Suppressor macrophage treated with lipopolysaccharide for 4 hours (primary cell): ENCODE data around the gene MAN2B2.

Experiments used
- DNase-seq: peaks from one replicate; pipeline ENCODE4 v3.0.0-alpha.2; 2020

MAN2B2 gene

DNA sequence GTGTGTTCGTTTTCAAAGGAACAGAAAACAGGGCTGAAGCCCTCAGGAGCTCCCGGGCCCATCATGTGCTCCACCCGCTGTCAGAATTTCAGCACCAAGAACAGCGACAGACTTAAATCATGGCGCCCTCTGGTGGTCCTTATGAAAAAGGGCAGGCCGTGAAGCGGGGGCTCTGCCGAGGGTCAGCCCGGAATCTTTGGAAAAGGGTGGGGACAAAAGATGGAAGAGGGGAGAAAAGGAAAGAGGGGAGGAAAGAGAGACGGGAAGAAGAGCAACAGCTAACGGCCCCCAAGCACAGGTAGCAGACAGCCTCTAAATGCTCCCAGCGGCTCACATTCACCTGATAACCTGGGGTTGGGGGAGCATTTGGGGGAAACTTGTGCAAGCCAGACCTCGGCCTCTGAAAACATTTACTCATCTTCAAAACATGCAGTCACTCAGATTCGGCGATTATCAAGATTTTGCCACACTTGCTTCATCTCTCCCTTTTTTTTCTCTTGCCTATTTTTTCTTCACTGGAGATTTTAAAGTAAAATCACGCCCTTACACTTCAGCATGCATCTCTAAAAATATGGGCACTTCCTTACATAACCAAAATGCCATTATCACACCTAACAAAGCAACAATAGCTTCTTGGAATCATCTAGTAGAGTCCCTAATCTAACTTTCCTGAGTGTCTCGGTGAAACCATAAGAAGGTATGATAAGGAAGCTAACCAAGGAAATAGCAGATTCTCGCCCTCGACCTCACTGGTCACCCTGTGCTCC, 28.1 kb upstream of the MAN2B2 start:
- DNase-seq, result peak; percentile 83

DNA sequence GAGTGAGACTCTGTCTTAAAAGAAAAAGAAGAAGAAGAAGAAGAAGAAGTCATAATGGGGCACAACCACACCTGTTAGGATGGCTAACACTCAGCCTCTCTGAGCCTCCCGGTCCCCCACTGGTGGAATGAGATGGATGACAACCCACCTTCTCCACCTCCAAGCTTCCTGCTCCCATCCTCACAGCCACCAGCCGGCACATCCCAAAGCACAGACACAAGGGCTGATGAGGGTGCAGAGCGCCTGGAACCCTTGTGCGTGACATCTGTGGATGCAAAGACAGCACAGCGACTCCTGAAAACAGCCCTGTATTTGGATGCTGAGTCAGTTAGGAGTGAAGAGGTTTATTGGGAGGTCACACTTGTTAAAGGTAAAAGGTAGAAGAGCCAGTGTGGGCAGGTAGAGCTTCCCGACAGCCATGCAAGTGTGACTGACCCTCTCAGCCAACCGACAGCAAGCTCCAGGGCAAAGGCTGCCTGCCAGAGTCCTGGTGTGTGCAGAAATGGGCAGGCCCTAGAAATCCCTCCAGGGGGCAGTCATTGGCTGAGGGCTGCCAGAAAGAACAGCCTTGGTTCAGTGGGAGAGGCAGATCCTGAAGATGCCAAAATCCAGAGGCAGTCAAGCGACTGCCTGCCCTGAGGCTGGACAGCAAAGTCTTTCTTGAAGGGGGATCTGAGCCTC, 26.6 kb upstream of the MAN2B2 start:
- DNase-seq, result peak; percentile 17

DNA sequence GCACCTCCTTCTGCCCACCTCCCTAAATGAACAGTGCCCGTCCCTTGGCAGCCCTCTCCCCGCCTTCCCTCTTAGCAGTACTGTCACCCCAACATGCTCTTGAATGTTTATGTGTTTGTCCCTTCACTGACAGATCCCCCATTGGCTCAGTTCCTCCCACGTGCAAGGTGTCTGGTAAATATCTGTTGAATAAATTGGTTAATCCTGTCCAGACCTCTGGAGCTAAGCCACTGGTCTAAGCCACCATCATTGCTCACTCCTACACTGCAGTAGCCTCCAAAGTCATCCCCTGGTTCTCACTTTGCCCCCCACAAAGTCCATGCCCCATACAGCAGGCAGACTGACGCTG, 26.1 kb upstream of the MAN2B2 start:
- no peak for DNase-seq

DNA sequence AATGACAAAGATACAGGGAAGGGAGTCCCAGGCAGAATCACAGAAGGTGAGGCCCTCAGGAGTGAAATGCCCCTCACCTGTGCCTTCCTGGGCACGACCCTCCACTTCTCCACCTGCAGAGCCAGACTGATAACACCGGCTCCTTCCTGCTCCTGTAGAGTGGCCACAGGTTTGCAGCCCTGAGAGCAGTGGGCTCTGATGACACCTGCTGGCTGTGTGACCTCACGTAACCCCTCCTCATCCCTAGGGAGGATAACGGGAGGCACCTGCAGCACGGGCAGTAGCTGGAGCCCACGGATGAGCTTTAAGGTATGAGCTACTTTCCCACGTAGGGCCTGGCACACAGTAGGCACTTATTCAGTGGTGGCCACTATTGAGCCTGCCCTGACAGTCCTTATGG, 25.5 kb upstream of the MAN2B2 start:
- no peak for DNase-seq

GRCh38 chr4:6549890-6550620, 24.9 kb upstream of the MAN2B2 start:
- DNase-seq, result no peak

DNA sequence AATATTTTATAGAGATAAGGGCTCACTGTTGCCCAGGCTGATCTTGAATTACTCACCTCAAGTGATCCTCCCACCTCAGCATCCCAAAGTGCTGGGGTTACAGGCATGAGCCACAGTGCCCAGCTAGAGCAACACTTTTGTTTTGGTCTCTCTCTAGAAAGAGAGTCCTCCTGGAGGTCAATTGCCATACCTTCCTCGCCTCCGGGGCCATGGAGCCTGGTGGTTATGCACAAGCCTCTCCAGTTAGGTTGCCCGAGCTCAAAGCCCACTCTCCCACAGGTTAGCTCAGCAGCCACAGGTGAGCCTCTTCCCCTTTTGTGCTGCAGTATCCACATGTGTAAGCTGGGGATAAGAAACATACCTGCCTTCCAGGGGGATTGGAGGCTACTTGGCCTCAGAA, 24.2 kb upstream of the MAN2B2 start:
- no peak for DNase-seq

GRCh38 chr4:6551660-6552059, 23.3 kb upstream of the MAN2B2 start:
- DNase-seq, result no peak

DNA sequence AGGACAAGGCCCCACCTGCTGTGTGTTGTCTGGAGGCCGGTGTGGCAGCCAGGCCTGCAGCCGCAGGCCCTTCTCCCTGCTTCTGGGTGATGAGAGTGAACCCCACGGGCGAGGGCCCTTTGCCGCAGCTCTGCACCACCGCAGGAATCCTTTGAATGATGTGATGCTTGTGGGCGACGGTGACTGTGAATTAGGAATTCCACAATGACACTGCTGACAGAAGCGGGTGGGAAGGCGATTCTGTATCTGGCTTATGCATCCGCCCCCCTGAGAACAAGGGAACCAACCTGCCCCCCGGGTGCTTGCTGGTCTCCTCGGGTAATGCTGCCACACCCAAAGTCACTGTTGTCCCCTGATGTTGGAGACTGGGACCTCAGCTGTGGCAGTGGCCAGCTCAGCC, 19.5 kb upstream of the MAN2B2 start:
- no peak for DNase-seq

GRCh38 chr4:6556263-6556662, 18.7 kb upstream of the MAN2B2 start:
- DNase-seq, result no peak

DNA sequence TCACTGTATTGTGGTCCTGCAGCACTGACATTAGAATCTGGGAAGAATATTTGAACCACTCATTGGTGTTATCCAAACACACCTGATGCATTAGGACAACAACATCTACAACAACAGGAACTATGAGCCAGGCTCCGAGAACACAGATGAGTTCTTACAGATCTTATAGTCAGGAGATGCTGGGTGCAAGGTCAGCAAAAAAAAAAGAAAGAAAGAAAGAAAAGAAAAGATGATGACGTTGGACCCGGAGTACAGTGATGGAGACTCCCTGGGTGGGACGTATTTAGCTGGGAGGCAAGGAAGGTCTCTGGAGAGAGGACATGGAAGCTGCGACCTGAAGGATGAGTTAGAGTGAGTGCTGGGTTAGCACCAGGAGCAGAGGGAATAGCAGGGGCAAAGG, 17.8 kb upstream of the MAN2B2 start:
- DNase-seq, result no peak

GRCh38 chr4:6557856-6558255, 17.1 kb upstream of the MAN2B2 start:
- DNase-seq, result no peak

GRCh38 chr4:6560416-6561172, 14.4 kb upstream of the MAN2B2 start:
- no peak for DNase-seq

- no peak for DNase-seq
Measured at GRCh38 chr4:6561173-6561516, 13.8 kb upstream of the MAN2B2 start.

DNA sequence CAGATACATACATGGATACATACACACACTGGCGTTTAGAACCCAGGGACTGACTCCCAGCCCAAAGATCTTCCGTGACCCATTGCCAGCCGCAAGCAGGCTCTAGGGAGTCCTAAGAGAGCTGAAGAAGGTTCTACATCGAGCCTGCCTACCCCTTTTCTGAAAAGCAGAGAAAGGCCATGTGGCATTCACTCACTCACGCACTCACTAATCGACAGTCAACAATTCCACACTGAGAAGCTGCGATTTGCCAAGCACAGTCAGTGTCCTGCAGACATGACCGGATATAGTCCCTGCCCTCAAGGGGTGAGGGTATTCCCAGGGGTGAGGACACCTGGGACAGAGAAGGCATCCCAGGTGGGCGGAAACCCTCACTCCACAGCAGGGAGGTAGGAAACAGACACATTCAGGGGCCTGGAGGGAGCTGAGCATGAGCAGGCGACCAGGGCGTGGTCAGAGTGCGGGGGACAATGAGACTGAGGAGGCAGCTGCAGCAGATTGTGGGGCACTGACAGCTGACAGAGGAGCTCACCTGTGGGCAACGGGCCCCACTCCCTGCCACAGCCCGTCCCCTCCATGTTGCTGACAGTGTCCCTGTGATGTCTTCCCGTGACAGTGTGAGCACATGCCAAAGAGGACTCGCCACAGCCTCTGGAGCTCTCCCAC, 13.2 kb upstream of the MAN2B2 start:
- no peak for DNase-seq

DNA sequence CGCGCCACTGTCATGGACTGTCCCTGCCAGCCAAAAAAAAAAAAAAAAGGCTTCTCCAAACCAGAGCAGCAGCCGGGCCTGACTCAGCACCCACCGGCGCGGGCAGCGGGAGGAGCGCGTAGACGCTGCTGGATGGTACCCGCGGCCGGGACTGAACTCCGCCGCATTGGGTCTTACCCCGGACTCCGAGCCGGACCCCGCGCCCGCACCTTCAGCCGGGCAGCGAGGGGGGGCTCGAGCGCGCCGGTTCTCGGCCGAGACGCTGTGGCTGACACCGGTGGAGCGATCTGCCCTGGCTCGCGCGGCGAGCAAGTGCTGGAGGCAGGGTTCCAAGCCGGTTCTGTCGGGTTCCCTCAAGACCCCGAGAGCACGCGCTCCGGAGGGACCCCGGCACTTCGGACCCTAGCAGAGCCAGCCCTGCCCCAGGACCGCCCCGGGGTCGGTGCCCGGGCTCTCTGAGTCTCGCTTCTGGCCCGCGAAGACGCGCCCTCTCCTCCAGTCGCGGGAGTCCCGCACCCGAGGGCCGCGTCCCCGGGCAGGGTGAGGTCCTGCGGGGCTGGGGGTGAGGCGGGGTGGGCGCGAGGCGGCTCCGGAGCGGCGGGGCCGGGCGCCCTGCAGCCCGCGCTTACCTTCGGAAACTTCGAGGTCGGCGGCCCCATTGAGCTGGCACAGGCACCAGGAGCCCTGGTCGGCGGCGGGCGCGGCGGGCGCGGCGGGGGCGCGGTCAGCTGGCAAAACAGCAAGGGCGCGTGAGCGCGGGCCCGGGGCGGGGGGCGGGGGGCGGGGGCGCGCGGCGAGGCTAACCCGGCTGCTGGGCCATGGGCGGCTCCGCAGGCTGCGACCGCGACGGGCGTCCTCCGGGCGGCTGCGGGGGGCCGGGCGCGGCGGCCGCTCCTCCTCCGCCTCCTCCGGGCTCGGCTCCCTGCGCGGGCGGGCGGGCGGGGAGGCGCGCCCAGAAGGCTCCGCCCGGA, 11.8 kb upstream of the MAN2B2 start:
- DNase-seq, result peak; percentile 15

GRCh38 chr4:6563935-6564645, 10.9 kb upstream of the MAN2B2 start:
- no peak for DNase-seq

DNA sequence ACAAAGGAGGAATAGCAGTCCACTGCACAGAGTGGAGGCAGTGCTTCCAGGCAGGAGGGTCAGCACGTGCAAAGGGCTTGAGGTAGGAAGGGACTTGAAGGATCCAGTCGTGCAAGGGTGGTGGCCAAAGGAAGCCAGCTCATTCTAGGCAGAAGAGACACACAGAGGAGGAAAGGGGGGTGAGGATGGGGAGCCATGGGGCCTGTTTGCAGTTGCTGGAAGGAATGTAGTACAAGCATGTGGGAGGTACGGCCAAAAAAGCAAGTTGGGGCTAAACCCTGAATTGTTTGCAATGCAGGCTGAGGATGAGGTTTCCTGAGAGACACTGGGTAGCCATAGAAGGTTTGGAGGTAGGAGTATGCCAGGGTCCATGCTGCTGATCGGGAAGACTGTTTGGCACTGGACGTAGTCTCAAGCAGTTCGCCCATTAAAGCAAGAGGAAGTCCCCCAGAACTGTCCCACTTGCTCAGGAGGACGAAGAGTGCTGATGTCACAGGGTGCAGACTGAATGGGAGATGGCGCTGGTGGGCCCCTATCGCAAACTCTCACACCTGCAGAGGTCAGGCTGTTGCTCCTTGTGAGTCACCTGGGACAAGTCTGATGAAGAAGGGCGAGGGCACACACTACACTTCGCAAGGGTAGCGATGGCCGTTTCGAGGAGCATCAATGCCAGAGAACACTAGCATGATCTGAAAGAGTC, 9.1 kb upstream of the MAN2B2 start:
- no peak for DNase-seq

GRCh38 chr4:6566391-6567190, 8.4 kb upstream of the MAN2B2 start:
- DNase-seq, result no peak

DNA sequence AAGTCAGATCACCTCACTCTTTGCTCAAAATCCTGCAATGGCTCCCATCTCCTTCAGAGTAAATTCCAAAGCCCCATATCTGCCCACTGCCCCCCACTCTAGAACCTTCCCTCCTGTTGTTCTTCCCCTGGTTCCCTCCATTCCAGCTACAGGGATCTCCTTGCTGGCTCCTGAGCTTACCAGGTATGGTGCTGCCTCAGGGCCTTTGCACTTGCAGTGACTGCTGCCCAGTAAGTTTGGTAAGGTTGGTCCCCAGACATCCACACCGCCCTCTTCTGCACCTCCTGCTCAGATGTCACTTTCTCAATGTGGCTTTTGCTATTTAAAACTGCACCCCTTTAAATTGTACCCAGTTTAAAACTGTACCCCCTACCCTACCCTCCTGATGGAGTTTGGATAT, 7.8 kb upstream of the MAN2B2 start:
- no peak for DNase-seq
